Esophagus muscularis mucosa (tissue), 3 donors: ENCODE data around the gene CAP2.
"Not testable (repeated sequence)": the region's sequence is repeated elsewhere in the genome, so short reads cannot be mapped to it uniquely, and the experiment has no call there.

Source experiments
- POLR2A ChIP-seq: fragments of 450-650 bp; IDR thresholded peaks from one replicate; pipeline ENCODE4 v1.6.1; 2017; ENCODE audit warnings: antibody characterized with exemption, moderate library complexity, mild to moderate bottlenecking, low read depth
- TF ChIP-seq, protein P1 (sequence below), 3 experiments: fragments of 200-600 bp in 2 of 3; fragments of 450-650 bp in 1 of 3; sonication (generic) in 2 of 3; IDR thresholded peaks; one replicate each; pipeline ENCODE4 v1.5.1; 2017 to 2019; ENCODE audit warnings: antibody characterized with exemption in 3 of 3, mild to moderate bottlenecking in 2 of 3, moderate library complexity in 1 of 3

DNA sequence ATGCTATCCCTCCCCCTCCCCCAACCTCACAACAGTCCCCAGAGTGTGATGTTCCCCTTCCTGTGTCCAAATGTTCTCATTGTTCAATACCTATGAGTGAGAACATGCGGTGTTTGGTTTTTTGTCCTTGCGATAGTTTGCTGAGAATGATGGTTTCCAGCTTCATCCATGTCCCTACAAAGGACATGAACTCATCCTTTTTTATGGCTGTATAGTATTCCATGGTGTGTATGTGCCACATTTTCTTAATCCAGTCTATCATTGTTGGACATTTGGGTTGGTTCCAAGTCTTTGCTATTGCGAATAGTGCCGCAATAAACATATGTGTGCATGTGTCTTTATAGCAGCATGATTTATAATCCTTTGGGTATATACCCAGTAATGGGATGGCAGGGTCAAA is 152.3 kb downstream of the CAP2 start:
- TF ChIP-seq, protein P1, sequence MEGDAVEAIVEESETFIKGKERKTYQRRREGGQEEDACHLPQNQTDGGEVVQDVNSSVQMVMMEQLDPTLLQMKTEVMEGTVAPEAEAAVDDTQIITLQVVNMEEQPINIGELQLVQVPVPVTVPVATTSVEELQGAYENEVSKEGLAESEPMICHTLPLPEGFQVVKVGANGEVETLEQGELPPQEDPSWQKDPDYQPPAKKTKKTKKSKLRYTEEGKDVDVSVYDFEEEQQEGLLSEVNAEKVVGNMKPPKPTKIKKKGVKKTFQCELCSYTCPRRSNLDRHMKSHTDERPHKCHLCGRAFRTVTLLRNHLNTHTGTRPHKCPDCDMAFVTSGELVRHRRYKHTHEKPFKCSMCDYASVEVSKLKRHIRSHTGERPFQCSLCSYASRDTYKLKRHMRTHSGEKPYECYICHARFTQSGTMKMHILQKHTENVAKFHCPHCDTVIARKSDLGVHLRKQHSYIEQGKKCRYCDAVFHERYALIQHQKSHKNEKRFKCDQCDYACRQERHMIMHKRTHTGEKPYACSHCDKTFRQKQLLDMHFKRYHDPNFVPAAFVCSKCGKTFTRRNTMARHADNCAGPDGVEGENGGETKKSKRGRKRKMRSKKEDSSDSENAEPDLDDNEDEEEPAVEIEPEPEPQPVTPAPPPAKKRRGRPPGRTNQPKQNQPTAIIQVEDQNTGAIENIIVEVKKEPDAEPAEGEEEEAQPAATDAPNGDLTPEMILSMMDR (IDR thresholded peaks at IDR 0.05) = not testable (repeated sequence)
- TF ChIP-seq POLR2A = not testable (repeated sequence)
